Kidney (tissue), 14 donors: Measurements from ENCODE around the gene TTC7B. TPM values are rescaled to one million over a fixed set of nuclear protein-coding genes. Genes with fewer than 3 reads are reported as not detected.

Experiments
- DNase-seq, 5 donors: peaks; one replicate each; pipeline ENCODE4 v3.0.0-alpha.2; 2013 to 2020
- FAIRE-seq: peaks from 2 replicates; lab custom pipeline; 2012; peaks lifted over from hg19 to GRCh38; lab: Jason Lieb, UNC
- H3K27ac ChIP-seq, 2 donors: one replicate each; pipeline ENCODE4 v1.7.0; 2013; ENCODE audit warnings: low read depth in 2 of 2, low read length in 2 of 2, inconsistent platforms in 1 of 2
- H3K27me3 ChIP-seq: one replicate; pipeline ENCODE4 v1.7.1; 2013; ENCODE audit warnings: low read length, inconsistent platforms; ENCODE audit not compliant: control insufficient read depth, insufficient read depth
- H3K36me3 ChIP-seq, 3 donors: one replicate each; pipeline versions ENCODE4 v1.7.0 to v1.7.1; 2013; ENCODE audit warnings: low read length in 3 of 3, control low read depth in 1 of 3, inconsistent platforms in 1 of 3; ENCODE audit not compliant: insufficient read depth in 3 of 3, control insufficient read depth in 2 of 3
- H3K4me1 ChIP-seq, 3 donors: one replicate each; pipeline versions ENCODE4 v1.7.0 to v1.7.1; 2013; ENCODE audit warnings: low read length in 3 of 3, inconsistent platforms in 1 of 3, low read depth in 1 of 3; ENCODE audit not compliant: control insufficient read depth in 2 of 3, insufficient read depth in 2 of 3
- H3K4me3 ChIP-seq, 3 donors: one replicate each; pipeline versions ENCODE4 v1.7.0 to v1.8.1; 2013; ENCODE audit warnings: low read length in 3 of 3, control low read depth in 1 of 3, inconsistent platforms in 1 of 3
- H3K9ac ChIP-seq, 3 donors: one replicate each; pipeline versions ENCODE4 v1.7.0 to v1.7.1; 2013; ENCODE audit warnings: low read length in 3 of 3, control low read depth in 1 of 3, inconsistent platforms in 1 of 3
- H3K9me3 ChIP-seq, 3 donors: one replicate each; pipeline versions ENCODE4 v1.7.0 to v1.7.1; 2013; ENCODE audit warnings: low read length in 3 of 3, control low read depth in 1 of 3, inconsistent platforms in 1 of 3; ENCODE audit not compliant: control insufficient read depth in 2 of 3, insufficient read depth in 1 of 3
- intact Hi-C: fragments of 100-400 bp; cut with DNase I; formaldehyde crosslinking; loops from one replicate; pipeline ENCODE4 v1.11.1; 2022
- polyA plus RNA-seq: library from polyadenylated mRNA; stranded (reverse); fragments of 350-450 nt; fragmentation: Illumina TruSeq; extraction: RNeasy Lipid Tissue Mini Kit (QIAGEN cat#74804); gene quantifications from one replicate; pipeline ENCODE4 v1.2.3, GENCODE V29; 2014; ENCODE audit warnings: low read depth, low replicate concordance; ENCODE audit not compliant: insufficient read depth
- total RNA-seq: library from RNA; stranded (reverse); fragmentation: NEBNext Ultra II Directional; extraction: Animal tissue kit (Norgen Biotek cat#: 25700); gene quantifications from one replicate; pipeline ENCODE4 v1.2.1, GENCODE V29; 2021
- TF ChIP-seq, protein P1 (sequence below): IDR thresholded peaks from 3 replicates; pipeline ENCODE4 v1.5.1; 2012; ENCODE audit warnings: mild to moderate bottlenecking, moderate library complexity, borderline replicate concordance; ENCODE audit not compliant: insufficient read depth; ENCODE audit errors: extremely low read depth
- donor health status: control.
- donor health status: control.
- donor health status: control.
- donor health status: control.
- donor health status: control.
- donor health status: DM: yes; HTN: yes; CAD: no.
- donor health status: Normal renal cell carcinoma (clear cell type).

Gene TTC7B
- total and polyA plus RNA-seq, 2 donors from 2014 or later: 23.4 to 48.3 TPM

GRCh38 chr14:90624732-90625400 lies 191.4 kb downstream of the TTC7B start:
- no peaks in the 10 kb centered on the region for H3K9me3 ChIP-seq
- intact Hi-C loops: no loop called here
- no peaks in the 10 kb centered on the region for H3K27me3 ChIP-seq
- TF ChIP-seq, protein P1, sequence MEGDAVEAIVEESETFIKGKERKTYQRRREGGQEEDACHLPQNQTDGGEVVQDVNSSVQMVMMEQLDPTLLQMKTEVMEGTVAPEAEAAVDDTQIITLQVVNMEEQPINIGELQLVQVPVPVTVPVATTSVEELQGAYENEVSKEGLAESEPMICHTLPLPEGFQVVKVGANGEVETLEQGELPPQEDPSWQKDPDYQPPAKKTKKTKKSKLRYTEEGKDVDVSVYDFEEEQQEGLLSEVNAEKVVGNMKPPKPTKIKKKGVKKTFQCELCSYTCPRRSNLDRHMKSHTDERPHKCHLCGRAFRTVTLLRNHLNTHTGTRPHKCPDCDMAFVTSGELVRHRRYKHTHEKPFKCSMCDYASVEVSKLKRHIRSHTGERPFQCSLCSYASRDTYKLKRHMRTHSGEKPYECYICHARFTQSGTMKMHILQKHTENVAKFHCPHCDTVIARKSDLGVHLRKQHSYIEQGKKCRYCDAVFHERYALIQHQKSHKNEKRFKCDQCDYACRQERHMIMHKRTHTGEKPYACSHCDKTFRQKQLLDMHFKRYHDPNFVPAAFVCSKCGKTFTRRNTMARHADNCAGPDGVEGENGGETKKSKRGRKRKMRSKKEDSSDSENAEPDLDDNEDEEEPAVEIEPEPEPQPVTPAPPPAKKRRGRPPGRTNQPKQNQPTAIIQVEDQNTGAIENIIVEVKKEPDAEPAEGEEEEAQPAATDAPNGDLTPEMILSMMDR: no peak
- FAIRE-seq (no peak), DNase-seq (peak in 1 of 5 donors; percentile 30)
- no peaks in the 10 kb centered on the region for H3K36me3 ChIP-seq
- H3K4me3 ChIP-seq: no peak overlapping the region
- no peak overlapping the region for H3K27ac ChIP-seq
- peaks cover 0 to 7% (median 4%) of the 10 kb centered on the region in 3 donors for H3K4me1 ChIP-seq
- H3K9ac ChIP-seq: no peak overlapping the region

- no peaks in the 10 kb centered on the region for H3K9me3 ChIP-seq
- FAIRE-seq (no peak), DNase-seq (no peak)
- H3K27me3 ChIP-seq: no peaks in the 10 kb centered on the region
- peaks cover 0 to 2% (median 0%) of the 10 kb centered on the region in 3 donors for H3K36me3 ChIP-seq
- intact Hi-C loops: no loop called here
- no peak overlapping the region for H3K4me3 ChIP-seq
- TF ChIP-seq, protein P1: no peak
- no peak overlapping the region for H3K27ac ChIP-seq
- peaks cover 0 to 7% (median 4%) of the 10 kb centered on the region in 3 donors for H3K4me1 ChIP-seq
- no peak overlapping the region for H3K9ac ChIP-seq
Measured at GRCh38 chr14:90624227-90624626, 192.0 kb downstream of the TTC7B start.

DNA sequence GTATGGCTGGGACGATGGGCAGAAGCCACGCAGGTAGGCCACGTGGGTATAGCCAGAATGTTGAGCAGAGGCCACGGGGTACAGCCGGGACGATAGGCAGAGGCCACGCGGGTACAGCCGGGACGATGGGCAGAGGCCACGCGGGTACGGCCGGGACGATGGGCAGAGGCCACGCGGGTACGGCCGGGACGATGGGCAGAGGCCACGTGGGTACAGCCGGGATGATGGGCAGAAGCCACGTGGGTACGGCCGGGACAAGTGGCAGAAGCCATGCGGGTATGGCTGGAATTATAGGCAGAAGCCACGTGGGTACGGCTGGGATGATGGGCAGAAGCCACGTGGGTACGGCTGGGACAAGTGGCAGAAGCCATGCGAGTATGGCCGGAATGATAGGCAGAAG lies 195.0 kb downstream of the TTC7B start:
- no peaks in the 10 kb centered on the region for H3K27me3 ChIP-seq
- intact Hi-C loops: no loop called here
- H3K27ac ChIP-seq: no peak overlapping the region
- peaks cover 0 to 2% (median 0%) of the 10 kb centered on the region in 3 donors for H3K4me1 ChIP-seq
- TF ChIP-seq, protein P1: no peak
- DNase-seq (no peak), FAIRE-seq (no peak)
- H3K9me3 ChIP-seq: no peaks in the 10 kb centered on the region
- no peak overlapping the region for H3K4me3 ChIP-seq
- H3K9ac ChIP-seq: no peak overlapping the region
- peaks cover 0 to 2% (median 0%) of the 10 kb centered on the region in 3 donors for H3K36me3 ChIP-seq
